OCI-LY1 (cell line): ENCODE measurements around the gene SCYGR8.

ENCODE experiments used
- H2AFZ ChIP-seq: fragments of 200-600 bp; sonication (generic), shearing (Covaris generic); 2 replicates; pipeline ENCODE4 v1.6.0; 2014; ENCODE audit warnings: antibody characterized with exemption, mild to moderate bottlenecking, low read length
- H3F3A ChIP-seq: fragments of 200-600 bp; sonication (generic), shearing (Covaris generic); 2 replicates; pipeline ENCODE4 v1.6.0; 2014; ENCODE audit warnings: mild to moderate bottlenecking, antibody characterized with exemption, low read length, moderate library complexity; ENCODE audit not compliant: insufficient read depth
- H3K27ac ChIP-seq: fragments of 200-600 bp; sonication (generic); 2 replicates; pipeline ENCODE4 v1.5.1; 2014; ENCODE audit warnings: low read length, mixed run types, mild to moderate bottlenecking, low read depth; ENCODE audit not compliant: poor library complexity, severe bottlenecking
- H3K27me3 ChIP-seq: fragments of 200-600 bp; sonication (generic); 2 replicates; pipeline ENCODE4 v1.6.0; 2014; ENCODE audit warnings: antibody characterized with exemption, mild to moderate bottlenecking, low read length, moderate library complexity; ENCODE audit not compliant: insufficient read depth
- H3K36me3 ChIP-seq: fragments of 200-600 bp; sonication (generic); 2 replicates; pipeline ENCODE4 v1.6.1; 2014; ENCODE audit warnings: mild to moderate bottlenecking, antibody characterized with exemption, low read length, moderate library complexity, mixed read lengths; ENCODE audit not compliant: insufficient read depth
- H3K4me1 ChIP-seq: fragments of 200-600 bp; sonication (generic); 2 replicates; pipeline ENCODE4 v1.5.1; 2014; ENCODE audit warnings: mild to moderate bottlenecking, low read length, moderate library complexity; ENCODE audit not compliant: insufficient read depth, severe bottlenecking
- H3K4me2 ChIP-seq: fragments of 200-600 bp; sonication (generic), shearing (Covaris generic); 2 replicates; pipeline ENCODE4 v1.6.1; 2014; ENCODE audit warnings: low read length
- H3K4me3 ChIP-seq: fragments of 200-600 bp; sonication (generic); 2 replicates; pipeline ENCODE4 v1.5.1; 2014; ENCODE audit warnings: low read length, low read depth, mild to moderate bottlenecking, mixed read lengths; ENCODE audit not compliant: poor library complexity, severe bottlenecking
- H3K79me2 ChIP-seq: fragments of 200-600 bp; shearing (Covaris generic); 2 replicates; pipeline ENCODE4 v1.6.1; 2016; ENCODE audit warnings: mixed run types, low read length, mixed read lengths; ENCODE audit not compliant: insufficient read depth
- H3K9ac ChIP-seq: fragments of 200-600 bp; sonication (generic), shearing (Covaris generic); 2 replicates; pipeline ENCODE4 v1.6.1; 2014; ENCODE audit warnings: mild to moderate bottlenecking, low read length, mixed read lengths
- H3K9me2 ChIP-seq: fragments of 200-600 bp; sonication (generic), shearing (Covaris generic); 2 replicates; pipeline ENCODE4 v1.6.1; 2014; ENCODE audit warnings: low read depth, mild to moderate bottlenecking, low read length, mixed read lengths
- H3K9me3 ChIP-seq: fragments of 200-600 bp; shearing (Covaris generic); 2 replicates; pipeline ENCODE4 v1.6.1; 2014; ENCODE audit warnings: low read length, mixed read lengths
- H4K20me1 ChIP-seq: fragments of 200-600 bp; sonication (generic), shearing (Covaris generic); 2 replicates; pipeline ENCODE4 v1.6.0; 2016; ENCODE audit warnings: mild to moderate bottlenecking, low read length; ENCODE audit not compliant: insufficient read depth
- CTCF ChIP-seq: fragments of 200-600 bp; sonication (generic), shearing (Covaris generic); IDR thresholded peaks from 2 replicates; pipeline ENCODE4 v1.5.1; 2017; ENCODE audit warnings: mild to moderate bottlenecking, antibody characterized with exemption, low read length, moderate library complexity, mixed read lengths
- EZH2 ChIP-seq: fragments of 200-600 bp; sonication (generic), shearing (Covaris generic); IDR thresholded peaks from 2 replicates; pipeline ENCODE4 v1.8.0; 2017; ENCODE audit warnings: borderline replicate concordance, mixed run types, mild to moderate bottlenecking, antibody characterized with exemption, low read length, moderate library complexity, mixed read lengths

SCYGR8 gene

GRCh38 chr2:227766373-227766883, 20.7 kb downstream of the SCYGR8 start:
- no peak overlapping the region for H2AFZ ChIP-seq
- TF ChIP-seq EZH2 (no peak), CTCF (peak; percentile 73)
- H3K4me2 ChIP-seq = no peak overlapping the region
- no peak overlapping the region for H3K27ac ChIP-seq
- no peaks in the 10 kb centered on the region for H3K9me3 ChIP-seq
- H3F3A ChIP-seq = no peaks in the 10 kb centered on the region
- no peaks in the 10 kb centered on the region for H3K9me2 ChIP-seq
- H3K4me1 ChIP-seq = no peaks in the 10 kb centered on the region
- no peak overlapping the region for H3K4me3 ChIP-seq
- no peaks in the 10 kb centered on the region for H3K79me2 ChIP-seq
- no peaks in the 10 kb centered on the region for H3K36me3 ChIP-seq
- no peaks in the 10 kb centered on the region for H4K20me1 ChIP-seq
- no peak overlapping the region for H3K9ac ChIP-seq
- peaks cover 3% of the 10 kb centered on the region; the same call in 1 of the 2 replicates for H3K27me3 ChIP-seq

- TF ChIP-seq EZH2 = no peak
- TF ChIP-seq CTCF = no peak
- Histone ChIP-seq H3K79me2 (no peaks in the 10 kb centered on the region), H3K9ac (no peak overlapping the region), H4K20me1 (no peaks in the 10 kb centered on the region), H3K9me2 (no peaks in the 10 kb centered on the region), H3K36me3 (no peaks in the 10 kb centered on the region), H3K4me1 (no peaks in the 10 kb centered on the region), H3K4me3 (no peak overlapping the region), H2AFZ (no peak overlapping the region), H3F3A (no peaks in the 10 kb centered on the region), H3K27me3 (peaks cover 3% of the 10 kb centered on the region; the same call in 1 of the 2 replicates), H3K27ac (no peak overlapping the region), H3K9me3 (no peaks in the 10 kb centered on the region), H3K4me2 (no peak overlapping the region)
These were observed 22.1 kb downstream of the SCYGR8 start for GRCh38 chr2:227767830-227768229.

GRCh38 chr2:227772197-227772661, 26.5 kb downstream of the SCYGR8 start:
- TF ChIP-seq CTCF (no peak), EZH2 (no peak)
- H3K9me3 ChIP-seq = no peaks in the 10 kb centered on the region
- H3K4me2 ChIP-seq = no peak overlapping the region
- H3K27ac ChIP-seq = no peak overlapping the region
- no peaks in the 10 kb centered on the region for H3F3A ChIP-seq
- H4K20me1 ChIP-seq = no peaks in the 10 kb centered on the region
- H3K4me1 ChIP-seq = no peaks in the 10 kb centered on the region
- no peaks in the 10 kb centered on the region for H3K36me3 ChIP-seq
- no peaks in the 10 kb centered on the region for H3K27me3 ChIP-seq
- no peak overlapping the region for H3K4me3 ChIP-seq
- H3K9ac ChIP-seq = no peak overlapping the region
- no peaks in the 10 kb centered on the region for H3K9me2 ChIP-seq
- no peak overlapping the region for H2AFZ ChIP-seq
- H3K79me2 ChIP-seq = no peaks in the 10 kb centered on the region
